ENCODE data around the gene TMEM26. TPM values are rescaled to one million over a fixed set of nuclear protein-coding genes. Genes with fewer than 3 reads are reported as not detected.

Gene TMEM26
- total and polyA plus RNA-seq, 2 of the 13 experiments (the other 11 are each of a cell fraction or from before 2014, with no cell fraction given) = not detected

DNA sequence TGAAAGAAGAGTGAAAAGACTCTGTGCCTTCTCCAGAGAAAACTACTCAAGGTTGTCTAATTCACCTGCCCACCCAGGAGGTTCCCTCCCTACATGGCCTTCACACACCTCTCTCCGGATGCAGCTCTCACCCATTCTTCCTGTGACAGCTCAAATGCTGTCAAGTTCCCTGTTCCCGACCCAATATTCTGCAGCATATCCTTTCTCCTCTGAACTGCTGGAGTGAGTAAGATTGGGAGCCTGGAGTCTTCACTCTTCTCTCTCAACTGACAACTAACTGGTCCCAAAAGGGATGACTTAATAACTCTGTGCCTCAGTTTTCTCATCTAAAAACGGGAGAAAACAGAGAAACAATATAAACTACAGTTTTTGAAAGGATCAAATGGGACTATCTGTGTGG lies 5.1 kb downstream of the TMEM26 start (continued):
- TF ChIP-seq CENPT (CRISPR knock-in tag; IDR thresholded peaks at IDR 0.05; ENCODE audit: low read depth) = no peak
- TF ChIP-seq, protein P1, sequence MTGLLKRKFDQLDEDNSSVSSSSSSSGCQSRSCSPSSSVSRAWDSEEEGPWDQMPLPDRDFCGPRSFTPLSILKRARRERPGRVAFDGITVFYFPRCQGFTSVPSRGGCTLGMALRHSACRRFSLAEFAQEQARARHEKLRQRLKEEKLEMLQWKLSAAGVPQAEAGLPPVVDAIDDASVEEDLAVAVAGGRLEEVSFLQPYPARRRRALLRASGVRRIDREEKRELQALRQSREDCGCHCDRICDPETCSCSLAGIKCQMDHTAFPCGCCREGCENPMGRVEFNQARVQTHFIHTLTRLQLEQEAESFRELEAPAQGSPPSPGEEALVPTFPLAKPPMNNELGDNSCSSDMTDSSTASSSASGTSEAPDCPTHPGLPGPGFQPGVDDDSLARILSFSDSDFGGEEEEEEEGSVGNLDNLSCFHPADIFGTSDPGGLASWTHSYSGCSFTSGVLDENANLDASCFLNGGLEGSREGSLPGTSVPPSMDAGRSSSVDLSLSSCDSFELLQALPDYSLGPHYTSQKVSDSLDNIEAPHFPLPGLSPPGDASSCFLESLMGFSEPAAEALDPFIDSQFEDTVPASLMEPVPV (CRISPR knock-in tag; IDR thresholded peaks at IDR 0.05) = no peak
- TF ChIP-seq SMC3 (IDR thresholded peaks at IDR 0.05; ENCODE audit: low read length) = no peak
- TF ChIP-seq ZNF136 (CRISPR knock-in tag; IDR thresholded peaks at IDR 0.05; ENCODE audit: low read depth) = no peak
- no peak for TF ChIP-seq RFX1 (IDR thresholded peaks at IDR 0.05)

- POLR2A ChIA-PET = no interaction called here
- no peaks in the 10 kb centered on the region for H3K4me1 ChIP-seq (ENCODE audit: insufficient read depth, low read length)
- H3K27ac ChIP-seq (ENCODE audit: extremely low read length, insufficient read depth, low read length) = no peak overlapping the region
- no peak overlapping the region for H3K9ac ChIP-seq (ENCODE audit: insufficient read depth, low read depth, low read length)
- no peaks in the 10 kb centered on the region for H4K20me1 ChIP-seq (ENCODE audit: insufficient read depth, low read length)
- CTCF ChIA-PET (ENCODE audit: low intra/inter-chr PET ratio, low total read pairs) = no interaction called here
- no peaks in the 10 kb centered on the region for H3K79me2 ChIP-seq (ENCODE audit: insufficient read depth, low read length)
- H3K9me3 ChIP-seq (ENCODE audit: low read length) = no peaks in the 10 kb centered on the region
- no peaks in the 10 kb centered on the region for H3K36me3 ChIP-seq (replicated peaks in 1 of 2; ENCODE audit: control insufficient read depth in 1 of 2, insufficient read depth in 2 of 2, low read length in 2 of 2)
- TF ChIP-seq ZNF362 (CRISPR knock-in tag; IDR thresholded peaks at IDR 0.05; ENCODE audit: borderline replicate concordance) (no peak), MAFF (IDR thresholded peaks at IDR 0.05; ENCODE audit: low read depth, low read length) (peak; percentile 86), MAFK (conservative IDR thresholded peaks at IDR 0.05 in 1 of 2, IDR thresholded peaks at IDR 0.05 in 1 of 2; ENCODE audit: low read length in 2 of 2) (peak; percentile 87 to 92)
- in situ Hi-C loops (cut with HindIII; ENCODE audit: extremely low pct_ligation_motif_present, low pct_unique_long_range_greater_than_20kb) = no loop called here
- BruUV-seq (replicated peaks) = no TSS peak
- no peak for FAIRE-seq
- no peak overlapping the region for H3K4me3 ChIP-seq (replicated peaks in 1 of 3; ENCODE audit: insufficient read depth in 1 of 3, low read depth in 2 of 3, low read length in 3 of 3)
- H3K4me2 ChIP-seq (ENCODE audit: low read depth, low read length) = no peak overlapping the region
- no peaks in the 10 kb centered on the region for H3K27me3 ChIP-seq (ENCODE audit: control insufficient read depth in 1 of 2, insufficient read depth in 2 of 2, low read length in 2 of 2)
- WGBS (ENCODE audit: low lambda C conversion rate) = 10% methylated on average over 4 of the region's 4 CpGs
- DNase-seq (ENCODE audit: low spot score) = no peak
- intact Hi-C loops (cut with micrococcal nuclease; ENCODE audit: unreplicated experiment) = no loop called here
- H2AFZ ChIP-seq (ENCODE audit: low read length) = no peak overlapping the region
- ATAC-seq = no peak
Observed at GRCh38 chr10:61439058-61439609, 14.0 kb downstream of the TMEM26 start.
